22Rv1 (cell line): ENCODE measurements around the gene TMEM135.
"Not testable (repeated sequence)": the region's sequence is repeated elsewhere in the genome, so short reads cannot be mapped to it uniquely, and the experiment has no call there.

Experiments
- H3K27ac ChIP-seq: fragments of 450-650 bp; 2 replicates; pipeline ENCODE4 v1.5.1; 2017
- ZFX ChIP-seq: fragments of 450-650 bp; IDR thresholded peaks from 2 replicates; pipeline ENCODE4 v1.6.1; 2017; ENCODE audit warnings: antibody characterized with exemption, borderline replicate concordance
- TF ChIP-seq, protein P1 (sequence below): fragments of 450-650 bp; IDR thresholded peaks from 2 replicates; pipeline ENCODE4 v1.5.1; 2017; ENCODE audit warnings: mild to moderate bottlenecking

The TMEM135 gene

GRCh38 chr11:87142594-87142993 lies 104.9 kb downstream of the TMEM135 start:
- no peak for TF ChIP-seq ZFX
- TF ChIP-seq, protein P1, sequence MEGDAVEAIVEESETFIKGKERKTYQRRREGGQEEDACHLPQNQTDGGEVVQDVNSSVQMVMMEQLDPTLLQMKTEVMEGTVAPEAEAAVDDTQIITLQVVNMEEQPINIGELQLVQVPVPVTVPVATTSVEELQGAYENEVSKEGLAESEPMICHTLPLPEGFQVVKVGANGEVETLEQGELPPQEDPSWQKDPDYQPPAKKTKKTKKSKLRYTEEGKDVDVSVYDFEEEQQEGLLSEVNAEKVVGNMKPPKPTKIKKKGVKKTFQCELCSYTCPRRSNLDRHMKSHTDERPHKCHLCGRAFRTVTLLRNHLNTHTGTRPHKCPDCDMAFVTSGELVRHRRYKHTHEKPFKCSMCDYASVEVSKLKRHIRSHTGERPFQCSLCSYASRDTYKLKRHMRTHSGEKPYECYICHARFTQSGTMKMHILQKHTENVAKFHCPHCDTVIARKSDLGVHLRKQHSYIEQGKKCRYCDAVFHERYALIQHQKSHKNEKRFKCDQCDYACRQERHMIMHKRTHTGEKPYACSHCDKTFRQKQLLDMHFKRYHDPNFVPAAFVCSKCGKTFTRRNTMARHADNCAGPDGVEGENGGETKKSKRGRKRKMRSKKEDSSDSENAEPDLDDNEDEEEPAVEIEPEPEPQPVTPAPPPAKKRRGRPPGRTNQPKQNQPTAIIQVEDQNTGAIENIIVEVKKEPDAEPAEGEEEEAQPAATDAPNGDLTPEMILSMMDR, result no peak
- H3K27ac ChIP-seq, result no peak overlapping the region

DNA sequence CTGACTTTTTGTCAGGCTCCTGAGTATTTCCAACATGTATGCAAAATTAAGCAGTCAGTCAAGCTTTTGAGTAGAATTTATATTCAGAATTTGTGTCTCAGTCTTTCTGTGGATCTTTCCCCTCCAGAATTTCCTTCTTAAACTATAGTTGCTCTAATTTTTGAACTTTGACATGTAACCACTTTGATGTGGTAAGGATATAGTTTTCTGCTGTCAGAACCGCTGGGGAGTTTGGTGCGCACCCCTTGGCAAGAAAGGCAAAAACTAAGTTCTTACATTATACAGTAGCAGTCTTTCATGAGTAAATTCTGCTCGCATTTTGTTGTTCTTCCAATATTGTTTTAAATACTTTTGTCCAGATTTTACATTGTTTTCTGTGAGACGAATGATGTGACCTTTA lies 105.9 kb downstream of the TMEM135 start:
- no peak overlapping the region for H3K27ac ChIP-seq
- TF ChIP-seq, protein P1, result no peak
- no peak for TF ChIP-seq ZFX

DNA sequence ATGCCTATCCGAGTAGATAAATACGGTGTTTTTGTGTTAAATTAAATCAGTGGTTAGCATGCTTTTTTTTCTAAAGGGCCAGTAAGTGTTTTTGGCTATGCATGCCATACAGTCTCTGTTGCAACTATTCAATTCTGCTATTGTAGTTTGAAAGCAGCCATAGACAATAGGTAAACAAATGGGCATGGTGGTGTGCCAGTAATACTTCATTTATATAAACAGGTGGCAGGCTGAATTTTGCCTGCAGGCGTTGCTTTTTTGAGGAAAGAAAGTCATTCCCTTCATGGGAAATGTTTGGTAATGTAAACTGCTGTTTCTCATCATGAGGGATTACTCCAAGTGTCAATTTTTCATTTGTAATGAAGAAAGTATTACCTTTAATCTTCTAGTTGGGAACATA lies 106.5 kb downstream of the TMEM135 start:
- H3K27ac ChIP-seq, result no peak overlapping the region
- TF ChIP-seq, protein P1, result no peak

- H3K27ac ChIP-seq, result no peak overlapping the region
- no peak for TF ChIP-seq ZFX
- TF ChIP-seq, protein P1, result no peak
These were observed 111.0 kb downstream of the TMEM135 start for GRCh38 chr11:87148749-87149148.

DNA sequence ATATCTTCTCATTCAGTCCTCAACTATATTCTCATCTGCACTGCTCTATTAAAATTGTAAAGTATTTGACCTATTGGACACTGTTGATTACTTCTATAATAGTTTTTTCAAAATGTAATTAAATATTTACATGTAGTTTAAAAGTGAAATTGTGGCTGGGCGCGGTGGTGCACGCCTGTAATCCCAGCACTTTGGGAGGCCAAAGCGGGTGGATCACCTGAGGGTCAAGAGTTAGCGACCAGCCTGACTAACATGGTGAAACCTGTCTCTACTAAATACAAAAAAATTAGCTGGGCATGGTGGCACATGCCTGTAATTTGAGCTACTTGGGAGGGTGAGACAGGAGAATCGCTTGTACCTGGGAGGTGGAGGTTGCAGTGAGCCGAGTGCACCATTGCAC lies 112.0 kb downstream of the TMEM135 start:
- not testable (repeated sequence) for H3K27ac ChIP-seq

- H3K27ac ChIP-seq, result no peak overlapping the region
- no peak for TF ChIP-seq ZFX
- TF ChIP-seq, protein P1, result no peak
These were observed 113.2 kb downstream of the TMEM135 start for GRCh38 chr11:87150936-87151335.

DNA sequence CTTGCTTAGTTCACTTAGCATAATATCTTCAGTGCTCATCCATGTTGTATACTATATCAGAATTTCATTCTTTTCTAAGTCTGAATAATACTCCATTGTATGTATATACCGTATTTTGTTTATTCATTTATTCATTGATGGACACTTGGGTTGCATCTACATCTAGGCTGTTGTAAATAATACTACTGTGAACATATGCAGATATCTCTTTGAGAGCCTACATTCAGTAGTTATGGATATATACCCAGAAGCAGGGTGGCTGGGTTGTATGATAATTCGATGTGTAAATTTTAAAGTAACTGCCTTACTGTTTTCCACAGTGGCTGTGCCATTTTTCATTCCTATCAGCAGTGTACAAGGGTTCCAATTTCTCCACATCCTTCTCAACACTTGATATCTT lies 116.5 kb downstream of the TMEM135 start:
- TF ChIP-seq ZFX, result no peak
- TF ChIP-seq, protein P1, result no peak
- no peak overlapping the region for H3K27ac ChIP-seq

DNA sequence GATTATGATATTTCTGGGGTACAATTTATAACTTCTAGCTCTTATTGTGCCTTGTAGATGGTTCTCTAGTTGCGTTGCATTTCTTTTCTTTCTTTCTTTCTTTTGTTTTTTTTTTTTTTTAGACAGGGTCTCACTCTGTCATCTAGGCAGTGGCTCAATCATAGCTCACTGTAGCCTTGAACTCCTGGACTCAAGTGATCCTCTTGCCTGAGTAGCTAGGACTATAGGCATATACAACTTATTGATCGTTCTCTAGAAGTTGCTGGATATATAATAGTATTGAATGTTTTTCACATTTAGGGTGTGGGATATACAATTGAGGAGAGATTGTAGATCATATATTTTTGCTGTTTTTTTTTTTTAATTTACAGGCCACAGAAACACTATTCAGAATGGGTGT lies 119.2 kb downstream of the TMEM135 start:
- H3K27ac ChIP-seq, result no peak overlapping the region

GRCh38 chr11:87169076-87169475 lies 131.3 kb downstream of the TMEM135 start:
- not testable (repeated sequence) for H3K27ac ChIP-seq

More for the DNA sequence above, 119.2 kb downstream of the TMEM135 start:
- TF ChIP-seq, protein P1, result no peak
- TF ChIP-seq ZFX, result no peak
